Mesothelial cell of epicardium (in vitro differentiated cells): ENCODE results near the gene KCNAB2. TPM values are rescaled to one million over a fixed set of nuclear protein-coding genes. Genes with fewer than 3 reads are reported as not detected.

Experiments
- DNase-seq, 2 experiments: peaks; one replicate each; pipeline ENCODE4 v3.0.0; 2021; ENCODE audit warnings: low spot score in 2 of 2; ENCODE audit not compliant: unreplicated experiment in 2 of 2
- H3K27ac Mint-ChIP-seq: 2 replicates; pipeline ENCODE4 v1.8.0; 2021; ENCODE audit warnings: mixed read lengths
- H3K27me3 Mint-ChIP-seq: 2 replicates; pipeline ENCODE4 v1.8.0; 2021; ENCODE audit warnings: low read depth, mixed read lengths
- H3K36me3 Mint-ChIP-seq: 2 replicates; pipeline ENCODE4 v1.8.0; 2021; ENCODE audit warnings: mixed read lengths
- H3K4me1 Mint-ChIP-seq: 2 replicates; pipeline ENCODE4 v1.8.0; 2021; ENCODE audit warnings: mixed read lengths
- H3K4me3 Mint-ChIP-seq: 2 replicates; pipeline ENCODE4 v1.8.0; 2021; ENCODE audit warnings: mild to moderate bottlenecking, moderate library complexity, mixed read lengths
- H3K9me3 Mint-ChIP-seq: 2 replicates; pipeline ENCODE4 v1.8.0; 2021; ENCODE audit warnings: mixed read lengths
- CTCF ChIP-seq: fragments of 200-600 bp; sonication (generic); IDR thresholded peaks from one replicate; pipeline ENCODE4 v1.5.0; 2021; ENCODE audit warnings: antibody characterized with exemption; ENCODE audit not compliant: unreplicated experiment
- total RNA-seq: library from RNA; stranded (reverse); gene quantifications from 3 replicates; pipeline ENCODE4 v1.2.1, GENCODE V29; 2021

Gene KCNAB2
- total RNA-seq, 1 donor from 2014 or later, result 10.7 TPM

GRCh38 chr1:6142734-6143133 lies 97.0 kb downstream of the KCNAB2 start:
- no peak overlapping the region for H3K27ac Mint-ChIP-seq
- no peak for TF ChIP-seq CTCF
- no peaks in the 10 kb centered on the region for H3K36me3 Mint-ChIP-seq
- peaks cover 34% of the 10 kb centered on the region for H3K27me3 Mint-ChIP-seq
- H3K4me3 Mint-ChIP-seq, result no peak overlapping the region
- H3K4me1 Mint-ChIP-seq, result no peaks in the 10 kb centered on the region
- no peak for DNase-seq
- H3K9me3 Mint-ChIP-seq, result no peaks in the 10 kb centered on the region

GRCh38 chr1:6143395-6143794 lies 97.7 kb downstream of the KCNAB2 start:
- no peaks in the 10 kb centered on the region for H3K9me3 Mint-ChIP-seq
- H3K27ac Mint-ChIP-seq, result no peak overlapping the region
- no peak overlapping the region for H3K4me3 Mint-ChIP-seq
- H3K36me3 Mint-ChIP-seq, result no peaks in the 10 kb centered on the region
- peaks cover 2% of the 10 kb centered on the region for H3K4me1 Mint-ChIP-seq
- H3K27me3 Mint-ChIP-seq, result peaks cover 38% of the 10 kb centered on the region
- TF ChIP-seq CTCF, result no peak
- no peak for DNase-seq

GRCh38 chr1:6144175-6144574 lies 98.5 kb downstream of the KCNAB2 start:
- Mint-ChIP-seq H3K27me3 (peaks cover 37% of the 10 kb centered on the region), H3K4me3 (no peak overlapping the region), H3K36me3 (no peaks in the 10 kb centered on the region), H3K27ac (no peak overlapping the region), H3K4me1 (peaks cover 3% of the 10 kb centered on the region), H3K9me3 (no peaks in the 10 kb centered on the region)
- TF ChIP-seq CTCF, result no peak
- DNase-seq, result no peak

GRCh38 chr1:6144647-6145395 lies 99.1 kb downstream of the KCNAB2 start:
- H3K9me3 Mint-ChIP-seq, result no peaks in the 10 kb centered on the region
- no peak for DNase-seq
- peaks cover 37% of the 10 kb centered on the region for H3K27me3 Mint-ChIP-seq
- H3K36me3 Mint-ChIP-seq, result no peaks in the 10 kb centered on the region
- H3K4me3 Mint-ChIP-seq, result no peak overlapping the region
- no peak for TF ChIP-seq CTCF
- no peak overlapping the region for H3K27ac Mint-ChIP-seq
- peaks cover 3% of the 10 kb centered on the region for H3K4me1 Mint-ChIP-seq

GRCh38 chr1:6145396-6145750 lies 99.7 kb downstream of the KCNAB2 start:
- no peak for DNase-seq
- Mint-ChIP-seq H3K27me3 (peaks cover 37% of the 10 kb centered on the region), H3K4me3 (no peak overlapping the region), H3K27ac (no peak overlapping the region), H3K9me3 (no peaks in the 10 kb centered on the region), H3K36me3 (no peaks in the 10 kb centered on the region), H3K4me1 (peaks cover 3% of the 10 kb centered on the region)
- TF ChIP-seq CTCF, result no peak

- peaks cover 3% of the 10 kb centered on the region for H3K4me1 Mint-ChIP-seq
These were observed 100.2 kb downstream of the KCNAB2 start for GRCh38 chr1:6145864-6146410.

More at GRCh38 chr1:6145864-6146410, 100.2 kb downstream of the KCNAB2 start:
- H3K27me3 Mint-ChIP-seq, result peaks cover 37% of the 10 kb centered on the region
- no peaks in the 10 kb centered on the region for H3K9me3 Mint-ChIP-seq
- no peak overlapping the region for H3K4me3 Mint-ChIP-seq
- H3K27ac Mint-ChIP-seq, result no peak overlapping the region
- TF ChIP-seq CTCF, result no peak
- no peaks in the 10 kb centered on the region for H3K36me3 Mint-ChIP-seq
- DNase-seq, result no peak
